H9 (cell line): ENCODE results near the gene INPP5A. TPM values are rescaled to one million over a fixed set of nuclear protein-coding genes. Genes with fewer than 3 reads are reported as not detected.

Source experiments
- DNase-seq: peaks from one replicate; pipeline ENCODE4 v3.0.0-alpha.2; 2017
- H2AFZ ChIP-seq: one replicate; pipeline ENCODE4 v1.6.1; 2013; ENCODE audit warnings: mild to moderate bottlenecking, low read length, control low read depth, moderate library complexity
- H2AK5ac ChIP-seq: 2 replicates; pipeline ENCODE4 v1.6.1; 2013; ENCODE audit warnings: low read length, control low read depth, mixed read lengths; ENCODE audit not compliant: insufficient read length
- H2BK120ac ChIP-seq: one replicate; pipeline ENCODE4 v1.6.1; 2013; ENCODE audit warnings: low read depth, mild to moderate bottlenecking, low read length, control low read depth, inconsistent platforms; ENCODE audit not compliant: poor library complexity, severe bottlenecking
- H2BK12ac ChIP-seq: 2 replicates; pipeline ENCODE4 v1.6.1; 2013; ENCODE audit warnings: low read length, control low read depth, mixed read lengths, low read depth; ENCODE audit not compliant: insufficient read length
- H2BK15ac ChIP-seq: 2 replicates; pipeline ENCODE4 v1.6.1; 2013; ENCODE audit warnings: low read depth, low read length, control low read depth
- H2BK20ac ChIP-seq: one replicate; pipeline ENCODE4 v1.6.1; 2013; ENCODE audit warnings: low read depth, mild to moderate bottlenecking, low read length, control low read depth, inconsistent platforms; ENCODE audit not compliant: poor library complexity, severe bottlenecking
- H2BK5ac ChIP-seq: 2 replicates; pipeline ENCODE4 v1.6.1; 2013; ENCODE audit warnings: low read length, control low read depth, mixed read lengths; ENCODE audit not compliant: insufficient read length
- H3K14ac ChIP-seq: 2 replicates; pipeline ENCODE4 v1.6.1; 2013; ENCODE audit warnings: low read length, control low read depth; ENCODE audit not compliant: insufficient read depth
- H3K18ac ChIP-seq: 2 replicates; pipeline ENCODE4 v1.6.1; 2013; ENCODE audit warnings: low read depth, mild to moderate bottlenecking, mixed read lengths, low read length, control low read depth; ENCODE audit not compliant: insufficient read length
- H3K23ac ChIP-seq: 2 replicates; pipeline ENCODE4 v1.6.1; 2013; ENCODE audit warnings: low read length, control low read depth, mixed read lengths, low read depth; ENCODE audit not compliant: insufficient read length
- H3K23me2 ChIP-seq: 2 replicates; pipeline ENCODE4 v1.6.1; 2013; ENCODE audit warnings: low read depth, mild to moderate bottlenecking, mixed read lengths, low read length, control low read depth; ENCODE audit not compliant: insufficient read length, poor library complexity, severe bottlenecking
- H3K27ac ChIP-seq: 2 replicates; pipeline ENCODE4 v1.5.1; 2013; ENCODE audit warnings: low read length, control low read depth, mixed read lengths, low read depth; ENCODE audit not compliant: insufficient read length
- H3K27me3 ChIP-seq: 2 replicates; pipeline ENCODE4 v1.6.1; 2013; ENCODE audit warnings: low read length, control low read depth, inconsistent platforms; ENCODE audit not compliant: insufficient read depth
- H3K4ac ChIP-seq: 2 replicates; pipeline ENCODE4 v1.6.1; 2013; ENCODE audit warnings: low read depth, mild to moderate bottlenecking, control low read depth, inconsistent platforms, low read length, moderate library complexity
- H3K4me1 ChIP-seq: 2 replicates; pipeline ENCODE4 v1.6.1; 2013; ENCODE audit warnings: low read length, control low read depth, inconsistent platforms; ENCODE audit not compliant: insufficient read depth
- H3K4me2 ChIP-seq: 2 replicates; pipeline ENCODE4 v1.6.1; 2013; ENCODE audit warnings: low read length, control low read depth, mixed read lengths; ENCODE audit not compliant: insufficient read length, insufficient read depth
- H3K56ac ChIP-seq: 2 replicates; pipeline ENCODE4 v1.6.1; 2013; ENCODE audit warnings: low read depth, mild to moderate bottlenecking, mixed read lengths, low read length, control low read depth; ENCODE audit not compliant: insufficient read length
- H3K79me1 ChIP-seq: 2 replicates; pipeline ENCODE4 v1.6.1; 2013; ENCODE audit warnings: low read depth, mild to moderate bottlenecking, moderate library complexity, low read length, control low read depth, inconsistent platforms; ENCODE audit not compliant: insufficient read depth, poor library complexity, severe bottlenecking
- H3K79me2 ChIP-seq: 2 replicates; pipeline ENCODE4 v1.6.1; 2013; ENCODE audit warnings: low read length, control low read depth, inconsistent platforms; ENCODE audit not compliant: insufficient read depth
- H3K9ac ChIP-seq: 2 replicates; pipeline ENCODE4 v1.6.1; 2013; ENCODE audit warnings: low read length, control low read depth, mixed read lengths; ENCODE audit not compliant: insufficient read length; ENCODE audit errors: extremely low read depth
- H3K9me3 ChIP-seq: one replicate; pipeline ENCODE4 v1.6.1; 2013; ENCODE audit warnings: low read depth, low read length, inconsistent platforms; ENCODE audit not compliant: control insufficient read depth
- H3T11ph ChIP-seq: one replicate; pipeline ENCODE4 v1.6.1; 2013; ENCODE audit warnings: mild to moderate bottlenecking, low read length, control low read depth, inconsistent platforms
- H4K20me1 ChIP-seq: one replicate; pipeline ENCODE4 v1.6.1; 2013; ENCODE audit not compliant: control insufficient read depth, insufficient read length, insufficient read depth
- H4K5ac ChIP-seq: 2 replicates; pipeline ENCODE4 v1.6.1; 2013; ENCODE audit warnings: low read depth, mild to moderate bottlenecking, mixed read lengths, low read length, control low read depth; ENCODE audit not compliant: insufficient read length
- H4K8ac ChIP-seq: replicated peaks from 2 replicates; pipeline ENCODE4 v1.6.1; 2013; ENCODE audit warnings: low read length, control low read depth, mixed read lengths, low read depth; ENCODE audit not compliant: insufficient read length
- H4K91ac ChIP-seq: 2 replicates; pipeline ENCODE4 v1.6.1; 2013; ENCODE audit warnings: low read depth, mild to moderate bottlenecking, moderate library complexity, mixed read lengths, low read length, control low read depth; ENCODE audit not compliant: insufficient read length
- H3K27ac Mint-ChIP-seq, 3 experiments: 2 replicates in 2 of 3; 3 replicates in 1 of 3; pipeline ENCODE4 v1.8.0; 2020 to 2021; ENCODE audit warnings: mixed read lengths in 3 of 3, mild to moderate bottlenecking in 1 of 3, moderate library complexity in 1 of 3
- H3K27me3 Mint-ChIP-seq: 2 replicates; pipeline ENCODE4 v1.8.0; 2021; ENCODE audit warnings: low read depth, mild to moderate bottlenecking, moderate library complexity, mixed read lengths
- H3K36me3 Mint-ChIP-seq, 3 experiments: 2 replicates in 2 of 3; 3 replicates in 1 of 3; pipeline ENCODE4 v1.8.0; 2020 to 2021; ENCODE audit warnings: low read depth in 3 of 3, mixed read lengths in 3 of 3; ENCODE audit not compliant: insufficient read depth in 1 of 3
- H3K4me1 Mint-ChIP-seq, 2 experiments: 2 replicates each; pipeline ENCODE4 v1.8.0; 2020; ENCODE audit warnings: mixed read lengths in 2 of 2
- H3K4me3 Mint-ChIP-seq, 2 experiments: 2 replicates in 1 of 2; 3 replicates in 1 of 2; pipeline ENCODE4 v1.8.0; 2020 to 2021; ENCODE audit warnings: mild to moderate bottlenecking in 2 of 2, mixed read lengths in 2 of 2, moderate library complexity in 1 of 2
- H3K9me3 Mint-ChIP-seq, 2 experiments: 2 replicates in 1 of 2; 3 replicates in 1 of 2; pipeline ENCODE4 v1.8.0; 2020; ENCODE audit warnings: mild to moderate bottlenecking in 2 of 2, mixed read lengths in 2 of 2, moderate library complexity in 1 of 2
- WGBS: extraction: QIAGEN DNeasy Blood & Tissue Kit; methylation state at CpG from one replicate; pipeline ENCODE4 v1.1.7; 2013; ENCODE audit warnings: missing lambda C conversion rate, low lambda C conversion rate, mixed read lengths; ENCODE audit not compliant: insufficient read length; ENCODE audit errors: extremely low coverage; 5-methylcytosine and 5-hydroxymethylcytosine counted together
- total RNA-seq: library from RNA; stranded (reverse); gene quantifications from 2 replicates; pipeline ENCODE4 v1.2.1, GENCODE V29; 2021
- TF ChIP-seq, protein P1 (sequence below): fragments of 200-600 bp; sonication (generic); conservative IDR thresholded peaks from 3 replicates; pipeline ENCODE4 v1.8.0; 2021; ENCODE audit warnings: antibody characterized with exemption, mild to moderate bottlenecking

INPP5A gene
- total RNA-seq, 1 experiment from 2014 or later, result 17.7 TPM

DNA sequence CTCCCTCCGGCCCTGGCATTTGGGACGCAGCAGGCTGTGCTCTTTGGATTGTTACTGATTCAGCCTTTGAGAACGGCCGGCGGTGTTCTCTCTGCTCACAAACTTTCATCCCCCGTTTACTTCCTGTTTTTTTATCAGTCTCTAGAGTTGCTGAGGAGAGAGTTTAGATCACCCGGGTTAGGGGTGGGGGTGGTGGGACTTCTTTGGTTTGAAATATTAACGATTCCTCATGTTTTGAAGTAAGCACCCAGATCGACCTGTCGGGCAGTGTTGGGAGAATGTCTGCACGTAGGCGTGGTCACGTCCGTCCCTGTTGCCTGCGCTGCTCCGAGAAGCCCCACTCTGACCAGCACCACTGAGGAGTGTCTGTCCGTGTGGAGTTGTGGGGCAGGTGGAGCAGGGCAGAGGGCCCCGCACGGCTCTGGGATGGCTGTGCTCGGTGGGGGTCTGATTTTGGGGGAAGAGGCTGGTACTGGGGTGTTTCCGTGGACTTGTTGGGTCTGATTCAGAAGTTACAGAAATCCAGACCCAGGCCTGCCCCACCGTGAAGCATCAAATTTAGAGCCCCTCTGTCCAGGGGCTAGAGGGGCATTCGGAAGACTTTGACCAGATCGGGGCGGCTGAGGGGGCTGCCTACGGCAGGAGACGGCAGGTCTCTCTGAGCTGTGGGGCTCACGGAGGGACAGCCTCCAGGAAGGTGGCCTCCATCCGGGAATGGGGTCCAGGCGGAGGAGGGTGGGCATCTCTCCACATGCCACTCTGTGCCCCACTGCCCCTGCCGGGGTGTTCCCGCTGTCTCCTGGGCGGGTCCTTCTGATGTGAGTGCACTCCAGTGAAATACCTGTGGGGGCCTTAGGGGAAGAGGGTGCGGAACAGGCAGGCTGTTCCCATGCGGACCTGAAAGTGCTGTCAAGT, 7.4 kb downstream of the INPP5A start:
- H3K18ac ChIP-seq, result no peak overlapping the region
- no peaks in the 10 kb centered on the region for H4K20me1 ChIP-seq
- no peak overlapping the region; a peak in 2 of 7 replicates for H3K27ac Mint-ChIP-seq
- TF ChIP-seq, protein P1, sequence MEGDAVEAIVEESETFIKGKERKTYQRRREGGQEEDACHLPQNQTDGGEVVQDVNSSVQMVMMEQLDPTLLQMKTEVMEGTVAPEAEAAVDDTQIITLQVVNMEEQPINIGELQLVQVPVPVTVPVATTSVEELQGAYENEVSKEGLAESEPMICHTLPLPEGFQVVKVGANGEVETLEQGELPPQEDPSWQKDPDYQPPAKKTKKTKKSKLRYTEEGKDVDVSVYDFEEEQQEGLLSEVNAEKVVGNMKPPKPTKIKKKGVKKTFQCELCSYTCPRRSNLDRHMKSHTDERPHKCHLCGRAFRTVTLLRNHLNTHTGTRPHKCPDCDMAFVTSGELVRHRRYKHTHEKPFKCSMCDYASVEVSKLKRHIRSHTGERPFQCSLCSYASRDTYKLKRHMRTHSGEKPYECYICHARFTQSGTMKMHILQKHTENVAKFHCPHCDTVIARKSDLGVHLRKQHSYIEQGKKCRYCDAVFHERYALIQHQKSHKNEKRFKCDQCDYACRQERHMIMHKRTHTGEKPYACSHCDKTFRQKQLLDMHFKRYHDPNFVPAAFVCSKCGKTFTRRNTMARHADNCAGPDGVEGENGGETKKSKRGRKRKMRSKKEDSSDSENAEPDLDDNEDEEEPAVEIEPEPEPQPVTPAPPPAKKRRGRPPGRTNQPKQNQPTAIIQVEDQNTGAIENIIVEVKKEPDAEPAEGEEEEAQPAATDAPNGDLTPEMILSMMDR, result no peak
- H2BK120ac ChIP-seq, result no peak overlapping the region
- H3K9ac ChIP-seq, result no peak overlapping the region
- H3K79me2 ChIP-seq, result peaks cover 2% of the 10 kb centered on the region; the same call in 1 of the 2 replicates
- no peak overlapping the region for H4K91ac ChIP-seq
- no peak overlapping the region for H3K23ac ChIP-seq
- no peak overlapping the region for H4K8ac ChIP-seq
- no peak overlapping the region for H2BK20ac ChIP-seq
- no peak overlapping the region for H2BK5ac ChIP-seq
- DNase-seq, result no peak
- no peaks in the 10 kb centered on the region for H3K23me2 ChIP-seq
- no peaks in the 10 kb centered on the region for H3K9me3 ChIP-seq
- no peak overlapping the region for H2AFZ ChIP-seq
- H3K4me1 Mint-ChIP-seq, result peaks cover 26 to 40% of the 10 kb centered on the region in 2 experiments
- no peak overlapping the region for H4K5ac ChIP-seq
- WGBS, result no CpG with 5 or more reads among the region's 35 CpGs
- peaks cover 5% of the 10 kb centered on the region for H3K27me3 Mint-ChIP-seq
- H3T11ph ChIP-seq, result no peak overlapping the region
- no peak overlapping the region for H3K4me2 ChIP-seq
- H3K79me1 ChIP-seq, result peaks cover 5% of the 10 kb centered on the region
- no peak overlapping the region for H2BK15ac ChIP-seq
- H2BK12ac ChIP-seq, result no peak overlapping the region
- no peak overlapping the region for H3K4ac ChIP-seq
- H3K27me3 ChIP-seq, result no peaks in the 10 kb centered on the region
- H2AK5ac ChIP-seq, result no peak overlapping the region
- H3K36me3 Mint-ChIP-seq, result peaks cover 0 to 2% (median 0%) of the 10 kb centered on the region in 3 experiments; a peak in 2 of 7 replicates
- no peaks in the 10 kb centered on the region for H3K9me3 Mint-ChIP-seq
- no peak overlapping the region for H3K56ac ChIP-seq
- no peak overlapping the region for H3K27ac ChIP-seq
- no peak overlapping the region for H3K4me3 Mint-ChIP-seq
- no peaks in the 10 kb centered on the region; the same call in 1 of the 2 replicates for H3K4me1 ChIP-seq
- no peak overlapping the region; the same call in 1 of the 2 replicates for H3K14ac ChIP-seq
